B cell (primary cell): Measurements from ENCODE around the gene CHST11.

Source experiments
- EZH2 ChIP-seq: IDR thresholded peaks from 2 replicates; pipeline ENCODE4 v1.6.1; 2012; ENCODE audit warnings: borderline replicate concordance, low read depth, mild to moderate bottlenecking, moderate library complexity, low read length; ENCODE audit not compliant: insufficient read depth, poor library complexity, severe bottlenecking
- TF ChIP-seq, protein P1 (sequence below): fragments of 200-600 bp; IDR thresholded peaks from one replicate; pipeline ENCODE4 v1.8.0; 2022; ENCODE audit warnings: antibody characterized with exemption, mild to moderate bottlenecking

DNA sequence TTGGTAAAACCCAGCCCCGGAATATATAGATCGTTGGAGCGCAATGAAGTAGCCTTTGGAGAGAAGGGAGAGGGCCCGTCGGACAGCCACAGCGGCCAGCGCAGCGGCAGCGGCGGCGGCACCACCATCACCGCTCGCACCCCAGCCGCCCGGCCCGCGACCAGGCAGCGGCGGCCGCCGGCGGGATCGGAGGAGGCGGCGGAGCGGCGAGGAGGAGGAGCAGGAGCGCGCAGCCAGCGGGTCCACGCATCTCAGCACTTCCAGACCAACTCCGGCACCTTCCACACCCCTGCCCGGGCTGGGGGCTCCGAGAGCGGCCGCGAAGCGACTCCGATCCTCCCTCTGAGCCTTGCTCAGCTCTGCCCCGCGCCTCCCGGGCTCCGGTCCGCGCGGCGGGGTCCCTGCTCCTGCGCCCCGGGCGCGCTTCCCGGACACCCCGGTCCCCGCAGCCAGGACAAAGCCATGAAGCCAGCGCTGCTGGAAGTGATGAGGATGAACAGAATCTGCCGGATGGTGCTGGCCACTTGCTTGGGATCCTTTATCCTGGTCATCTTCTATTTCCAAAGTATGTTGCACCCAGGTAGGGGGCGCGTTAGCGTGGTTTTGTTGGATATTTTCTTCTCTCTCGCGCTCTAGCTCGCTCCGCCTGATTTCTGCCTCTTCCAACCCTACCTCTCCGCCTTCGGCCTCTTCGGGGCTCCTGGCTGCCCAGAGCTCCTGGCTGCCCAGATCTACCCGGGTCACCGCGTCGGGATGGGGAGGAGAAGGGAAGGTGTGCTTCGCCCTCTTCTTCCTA, 400 bp downstream of the CHST11 start:
- TF ChIP-seq, protein P1, sequence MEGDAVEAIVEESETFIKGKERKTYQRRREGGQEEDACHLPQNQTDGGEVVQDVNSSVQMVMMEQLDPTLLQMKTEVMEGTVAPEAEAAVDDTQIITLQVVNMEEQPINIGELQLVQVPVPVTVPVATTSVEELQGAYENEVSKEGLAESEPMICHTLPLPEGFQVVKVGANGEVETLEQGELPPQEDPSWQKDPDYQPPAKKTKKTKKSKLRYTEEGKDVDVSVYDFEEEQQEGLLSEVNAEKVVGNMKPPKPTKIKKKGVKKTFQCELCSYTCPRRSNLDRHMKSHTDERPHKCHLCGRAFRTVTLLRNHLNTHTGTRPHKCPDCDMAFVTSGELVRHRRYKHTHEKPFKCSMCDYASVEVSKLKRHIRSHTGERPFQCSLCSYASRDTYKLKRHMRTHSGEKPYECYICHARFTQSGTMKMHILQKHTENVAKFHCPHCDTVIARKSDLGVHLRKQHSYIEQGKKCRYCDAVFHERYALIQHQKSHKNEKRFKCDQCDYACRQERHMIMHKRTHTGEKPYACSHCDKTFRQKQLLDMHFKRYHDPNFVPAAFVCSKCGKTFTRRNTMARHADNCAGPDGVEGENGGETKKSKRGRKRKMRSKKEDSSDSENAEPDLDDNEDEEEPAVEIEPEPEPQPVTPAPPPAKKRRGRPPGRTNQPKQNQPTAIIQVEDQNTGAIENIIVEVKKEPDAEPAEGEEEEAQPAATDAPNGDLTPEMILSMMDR, result peak; percentile 49
- TF ChIP-seq EZH2, result no peak
